GM12878 (cell line): ENCODE measurements around the gene KLHL25. TPM values are rescaled to one million over a fixed set of nuclear protein-coding genes. Genes with fewer than 3 reads are reported as not detected.

Experiments used
- ATAC-seq: fragments of 200-7000 bp; cut with Tn5 transposase; 3 replicates; pipeline ENCODE4 v1.9.1; 2020; ENCODE audit warnings: mild to moderate bottlenecking, moderate library complexity
- BruUV-seq: library from RNA; stranded (reverse); fragments of 400-500 nt; replicated peaks from 2 replicates; lab custom pipeline; 2021; lab: Mats Ljungman, UMichigan
- CTCF ChIA-PET: fragments of 300-600 bp; sonication (Branson Sonifier 250); formaldehyde crosslinking; extraction: SDS; loops from one replicate; lab custom pipeline; 2021; ENCODE audit warnings: inconsistent platforms; lab: Yijun Ruan, JAX
- POLR2A ChIA-PET: fragments of 350-600 bp; formaldehyde crosslinking; extraction: SDS; loops from one replicate; lab custom pipeline; 2021; ENCODE audit warnings: inconsistent platforms; lab: Charles Lee
- RAD21 ChIA-PET: fragments of 300-600 bp; sonication (Branson Sonifier 250); formaldehyde crosslinking; loops from one replicate; lab custom pipeline; 2023; ENCODE audit warnings: antibody characterized with exemption; ENCODE audit not compliant: unreplicated experiment; lab: Charles Lee
- SMC1A ChIA-PET: fragments of 300-600 bp; sonication (Branson Sonifier 250); formaldehyde crosslinking; loops from one replicate; lab custom pipeline; 2023; ENCODE audit not compliant: unreplicated experiment, uncharacterized antibody; lab: Charles Lee
- DNase-seq: peaks from one replicate; pipeline ENCODE4 v3.0.0-alpha.2; 2011; ENCODE audit warnings: low read depth, low spot score
- FAIRE-seq: peaks from 3 replicates; lab custom pipeline; 2011; peaks lifted over from hg19 to GRCh38; lab: Jason Lieb, UNC
- H2AFZ ChIP-seq: 2 replicates; pipeline ENCODE4 v1.6.0; 2011; ENCODE audit warnings: low read depth, low read length, control low read depth; ENCODE audit not compliant: control insufficient read depth
- H3K27ac ChIP-seq: 2 replicates; pipeline ENCODE4 v1.5.1; 2011; ENCODE audit warnings: control low read depth; ENCODE audit not compliant: control insufficient read depth, insufficient read depth
- H3K27me3 ChIP-seq, 2 experiments: replicated peaks in 1 of 2; 2 replicates each; pipeline versions ENCODE4 v1.6.0 to v1.6.1; 2011; ENCODE audit warnings: low read length in 1 of 2; ENCODE audit not compliant: control insufficient read depth in 2 of 2, insufficient read depth in 2 of 2
- H3K36me3 ChIP-seq, 2 experiments: 2 replicates each; pipeline ENCODE4 v1.5.1; 2011; ENCODE audit warnings: low read length in 1 of 2; ENCODE audit not compliant: control insufficient read depth in 2 of 2, insufficient read depth in 2 of 2
- H3K4me1 ChIP-seq: 2 replicates; pipeline ENCODE4 v1.6.1; 2011; ENCODE audit warnings: mild to moderate bottlenecking, low read length, moderate library complexity, mixed read lengths; ENCODE audit not compliant: control insufficient read depth, insufficient read depth
- H3K4me2 ChIP-seq: 2 replicates; pipeline ENCODE4 v1.6.0; 2011; ENCODE audit warnings: control low read depth; ENCODE audit not compliant: control insufficient read depth, insufficient read depth
- H3K4me3 ChIP-seq: fragments of 200-600 bp; sonication (generic); 2 replicates; pipeline ENCODE4 v1.5.1; 2016
- H3K79me2 ChIP-seq: 2 replicates; pipeline ENCODE4 v1.6.0; 2011; ENCODE audit warnings: low read length; ENCODE audit not compliant: control insufficient read depth, insufficient read depth
- H3K9ac ChIP-seq: 2 replicates; pipeline ENCODE4 v1.8.0; 2011; ENCODE audit warnings: low read length, control low read depth, mixed read lengths; ENCODE audit not compliant: control insufficient read depth, insufficient read depth
- H3K9me3 ChIP-seq: replicated peaks from 3 replicates; pipeline ENCODE4 v1.5.1; 2011; ENCODE audit warnings: mild to moderate bottlenecking, low read length; ENCODE audit not compliant: control insufficient read depth, insufficient read depth
- H4K20me1 ChIP-seq: 2 replicates; pipeline ENCODE4 v1.6.0; 2011; ENCODE audit not compliant: control insufficient read depth, insufficient read depth
- E4F1 ChIP-seq: fragments of 450-650 bp; IDR thresholded peaks from 2 replicates; pipeline ENCODE4 v1.6.1; 2018; ENCODE audit warnings: borderline replicate concordance, mild to moderate bottlenecking; ENCODE audit not compliant: partially characterized antibody
- ETV6 ChIP-seq, 2 experiments: fragments of 450-650 bp in 1 of 2; IDR thresholded peaks in 1 of 2; conservative IDR thresholded peaks in 1 of 2; 2 replicates each; pipeline ENCODE4 v1.6.1; 2014; ENCODE audit warnings: antibody characterized with exemption in 1 of 2, borderline replicate concordance in 1 of 2, low read depth in 1 of 2, mild to moderate bottlenecking in 1 of 2, moderate library complexity in 1 of 2
- HCFC1 ChIP-seq: fragments of 150-350 bp; IDR thresholded peaks from 2 replicates; pipeline ENCODE4 v1.6.1; 2014; ENCODE audit warnings: low read length
- HSF1 ChIP-seq: fragments of 150-350 bp; IDR thresholded peaks from 2 replicates; pipeline ENCODE4 v1.6.1; 2014; ENCODE audit warnings: mild to moderate bottlenecking, low read depth, low read length
- IKZF2 ChIP-seq, 2 experiments: fragments of 450-650 bp; IDR thresholded peaks; 2 replicates each; pipeline ENCODE4 v1.6.1; 2017; ENCODE audit warnings: mild to moderate bottlenecking in 2 of 2, moderate library complexity in 2 of 2
- KDM1A ChIP-seq: fragments of 200-600 bp; sonication (generic); IDR thresholded peaks from 2 replicates; pipeline ENCODE4 v1.6.1; 2016; ENCODE audit warnings: borderline replicate concordance
- LARP7 ChIP-seq: fragments of 450-650 bp; IDR thresholded peaks from 2 replicates; pipeline ENCODE4 v1.6.1; 2017; ENCODE audit warnings: mild to moderate bottlenecking
- NFXL1 ChIP-seq: fragments of 450-650 bp; IDR thresholded peaks from 2 replicates; pipeline ENCODE4 v1.6.1; 2017; ENCODE audit warnings: antibody characterized with exemption, mild to moderate bottlenecking, borderline replicate concordance
- PAX8 ChIP-seq: fragments of 450-650 bp; IDR thresholded peaks from 2 replicates; pipeline ENCODE4 v1.6.1; 2017; ENCODE audit warnings: mild to moderate bottlenecking, moderate library complexity
- PML ChIP-seq: IDR thresholded peaks from 2 replicates; pipeline ENCODE4 v1.6.1; 2012; ENCODE audit warnings: low read length, inconsistent platforms
- POU2F2 ChIP-seq: IDR thresholded peaks from 3 replicates; pipeline ENCODE4 v1.6.1; 2011; ENCODE audit warnings: low read depth, mild to moderate bottlenecking, low read length, borderline replicate concordance
- RBBP5 ChIP-seq: fragments of 200-600 bp; sonication (generic); conservative IDR thresholded peaks from 2 replicates; pipeline ENCODE4 v1.6.1; 2016
- USF2 ChIP-seq: IDR thresholded peaks from 2 replicates; pipeline ENCODE4 v1.6.1; 2011; ENCODE audit warnings: low read depth, low read length, improper control_type of control experiment, borderline replicate concordance
- ZSCAN29 ChIP-seq: fragments of 450-650 bp; IDR thresholded peaks from 2 replicates; pipeline ENCODE4 v1.6.1; 2017; ENCODE audit warnings: mild to moderate bottlenecking, moderate library complexity
- WGBS: methylation state at CpG from one replicate; pipeline ENCODE4 v1.1.6; 2016; ENCODE audit warnings: low lambda C conversion rate; ENCODE audit not compliant: insufficient replicate concordance, insufficient coverage; ENCODE audit errors: missing lambda C conversion rate; 5-methylcytosine and 5-hydroxymethylcytosine counted together
- in situ Hi-C: fragments of 300-500 bp; cut with MboI; formaldehyde crosslinking; loops from 9 replicates; pipeline ENCODE4 v1.14.3; 2018; ENCODE audit warnings: mixed read lengths
- intact Hi-C: fragments of 100-400 bp; cut with micrococcal nuclease; formaldehyde crosslinking; loops from one replicate; pipeline ENCODE4 v1.14.2; 2022; ENCODE audit not compliant: unreplicated experiment
- polyA plus RNA-seq, 11 experiments: library from polyadenylated mRNA; depleted of rRNA in 4 of 11; unstranded in 6 of 11; stranded (reverse) in 5 of 11; fragments of >200 nt; fragmentation: Nextera tagmentation in 4 of 11; fragmentation: Illumina TruSeq in 1 of 11; extraction: Ambion mirVana in 4 of 11; extraction: Trizol in 1 of 11; gene quantifications; 1 replicate in 1 of 11; 2 replicates in 10 of 11; pipeline versions ENCODE4 v1.2.1 to v1.2.3, GENCODE V29; 2011 to 2016; ENCODE audit warnings: inconsistent platforms in 2 of 11, missing spikeins in 2 of 11, low read depth in 1 of 11
- total RNA-seq, 4 experiments: library from RNA; depleted of rRNA in 3 of 4; stranded (reverse); fragments of >200 nt in 3 of 4; fragmentation: Illumina TruSeq in 1 of 4; extraction: Trizol in 1 of 4; gene quantifications; 2 replicates each; pipeline versions ENCODE4 v1.2.1 to v1.2.3, GENCODE V29; 2013 to 2021

KLHL25 gene
- total and polyA plus RNA-seq, 10 of the 15 experiments (the other 5 are each of a cell fraction or from before 2014, with no cell fraction given), result 0.04 to 3.0 (median 2.1) TPM; not detected in 1

- RAD21 ChIA-PET, result interaction anchor here (1.2 kb wide), 1 partner anchor 14 kb away, joined by 5 read pairs; no protein-coding TSS in a partner anchor
- 91% methylated on average over 3 of the region's 3 CpGs for whole genome bisulfite sequencing
- no peaks in the 10 kb centered on the region for H3K27me3 ChIP-seq
- H4K20me1 ChIP-seq, result no peaks in the 10 kb centered on the region
- CTCF ChIA-PET, result interaction anchor here (0.9 to 1.1 kb wide), 2 partner anchors 18 to 109 kb away, joined by 3 read pairs; no protein-coding TSS in a partner anchor
- no TSS peak for BruUV-seq
- H3K9me3 ChIP-seq, result no peaks in the 10 kb centered on the region
- H3K4me1 ChIP-seq, result peaks cover 6% of the 10 kb centered on the region
- DNase-seq, result no peak
- H3K36me3 ChIP-seq, result peaks cover 27 to 58% of the 10 kb centered on the region in 2 experiments
- no peak for TF ChIP-seq RBBP5
- no peak for TF ChIP-seq IKZF2 (IDR thresholded peaks at IDR 0.05)
- TF ChIP-seq HCFC1, result no peak
- no peak for TF ChIP-seq USF2
- no peak for TF ChIP-seq PML
- TF ChIP-seq ETV6 (conservative IDR thresholded peaks at IDR 0.05 in 1 of 2, IDR thresholded peaks at IDR 0.05 in 1 of 2; ENCODE audit: borderline replicate concordance in 1 of 2, low read depth in 1 of 2), result no peak
- no peak for TF ChIP-seq ZSCAN29
- TF ChIP-seq LARP7, result no peak
- TF ChIP-seq HSF1, result no peak
- TF ChIP-seq E4F1, result no peak
- TF ChIP-seq PAX8, result no peak
- no peak for TF ChIP-seq NFXL1
- TF ChIP-seq KDM1A, result no peak
- TF ChIP-seq POU2F2, result no peak
- intact Hi-C loops (no loop called here), in situ Hi-C loops (no loop called here)
- no peak for FAIRE-seq
- ATAC-seq, result no peak
- H2AFZ ChIP-seq, result no peak overlapping the region
- no peak overlapping the region for H3K4me2 ChIP-seq
- POLR2A ChIA-PET, result no interaction called here
- H3K4me3 ChIP-seq, result no peak overlapping the region
- H3K9ac ChIP-seq, result no peak overlapping the region
- no peak overlapping the region for H3K27ac ChIP-seq
- H3K79me2 ChIP-seq, result peaks cover 1% of the 10 kb centered on the region
- SMC1A ChIA-PET, result interaction anchor here (0.7 to 2.4 kb wide), 5 partner anchors 17 to 107 kb away, joined by 3 to 6 read pairs (median 4); no protein-coding TSS in a partner anchor
Measured at GRCh38 chr15:85725019-85725418, 69.7 kb downstream of the KLHL25 start.
